K562 (cell line): Measurements from ENCODE around the gene CPE. TPM values are rescaled to one million over a fixed set of nuclear protein-coding genes. Genes with fewer than 3 reads are reported as not detected.
A peak's percentile ranks its signal among the peaks of the same experiment; 100 is the strongest.

Experiments
- ATAC-seq: fragments of 200-7000 bp; cut with Tn5 transposase; 3 replicates; pipeline ENCODE4 v1.9.1; 2020; ENCODE audit warnings: moderate library complexity
- BruUV-seq: library from RNA; stranded (reverse); fragments of 400-500 nt; replicated peaks from 2 replicates; lab custom pipeline; 2021; lab: Mats Ljungman, UMichigan
- CTCF ChIA-PET: fragments of 300-600 bp; formaldehyde crosslinking; extraction: SDS; loops from one replicate; lab custom pipeline; 2021; ENCODE audit warnings: low intra/inter-chr PET ratio; lab: Yijun Ruan, JAX
- POLR2A ChIA-PET: fragments of 300-600, 350-650 bp; sonication (Branson Sonifier 250); formaldehyde crosslinking; extraction: SDS; loops from one replicate; lab custom pipeline; 2021; ENCODE audit warnings: antibody characterized with exemption, inconsistent platforms; lab: Yijun Ruan, JAX
- DNase-seq, 4 experiments: peaks; one replicate each; pipeline versions ENCODE4 v3.0.0 to v3.0.0-alpha.2; 2011 to 2018; ENCODE audit warnings: low spot score in 3 of 4, mixed read lengths in 3 of 4; ENCODE audit errors: extremely low read depth in 1 of 4
- FAIRE-seq: peaks from 2 replicates; lab custom pipeline; 2011; peaks lifted over from hg19 to GRCh38; lab: Jason Lieb, UNC
- H2AFZ ChIP-seq: 2 replicates; pipeline ENCODE4 v1.6.0; 2011; ENCODE audit warnings: low read depth, low read length, control low read depth, inconsistent platforms
- H3K27ac ChIP-seq: fragments of 200-600 bp; 3 replicates; pipeline ENCODE4 v1.8.0; 2011; ENCODE audit warnings: low read depth, mild to moderate bottlenecking, control low read depth, inconsistent platforms, low read length, moderate library complexity, mixed read lengths; ENCODE audit errors: extremely low read depth
- H3K27me3 ChIP-seq, 2 experiments: fragments of 300-600 bp in 1 of 2; 2 replicates in 1 of 2; 3 replicates in 1 of 2; pipeline versions ENCODE4 v1.6.0 to v1.8.0; 2011; ENCODE audit warnings: inconsistent platforms in 2 of 2, low read length in 2 of 2, mild to moderate bottlenecking in 1 of 2, mixed read lengths in 1 of 2, moderate library complexity in 1 of 2; ENCODE audit not compliant: control insufficient read depth in 2 of 2, insufficient read depth in 2 of 2
- H3K36me3 ChIP-seq: fragments of 300-600 bp; 3 replicates; pipeline ENCODE4 v1.8.0; 2011; ENCODE audit warnings: mild to moderate bottlenecking, low read length, inconsistent platforms; ENCODE audit not compliant: control insufficient read depth, insufficient read depth
- H3K4me1 ChIP-seq, 2 experiments: fragments of 200-600 bp in 1 of 2; replicated peaks in 1 of 2; 2 replicates in 1 of 2; 3 replicates in 1 of 2; pipeline versions ENCODE4 v1.5.1 to v1.8.0; 2011; ENCODE audit warnings: inconsistent platforms in 2 of 2, low read length in 2 of 2, mild to moderate bottlenecking in 1 of 2, mixed read lengths in 1 of 2, moderate library complexity in 1 of 2; ENCODE audit not compliant: control insufficient read depth in 2 of 2, insufficient read depth in 2 of 2
- H3K4me2 ChIP-seq: 2 replicates; pipeline ENCODE4 v1.6.1; 2011; ENCODE audit warnings: low read length, control low read depth, inconsistent platforms, mixed read lengths; ENCODE audit not compliant: insufficient read depth
- H3K4me3 ChIP-seq: fragments of 200-600 bp; sonication (generic), shearing (Covaris generic); 2 replicates; pipeline ENCODE4 v1.5.1; 2016; ENCODE audit warnings: control low read depth, inconsistent platforms
- H3K79me2 ChIP-seq: fragments of 200-600 bp; 3 replicates; pipeline ENCODE4 v1.8.0; 2011; ENCODE audit warnings: low read length, inconsistent platforms; ENCODE audit not compliant: control insufficient read depth, insufficient read depth
- H3K9ac ChIP-seq, 2 experiments: 2 replicates each; pipeline versions ENCODE4 v1.6.0 to v1.6.1; 2011; ENCODE audit warnings: low read depth in 2 of 2, low read length in 2 of 2, control low read depth in 1 of 2, inconsistent platforms in 1 of 2, mild to moderate bottlenecking in 1 of 2, mixed read lengths in 1 of 2; ENCODE audit not compliant: insufficient read depth in 1 of 2
- H3K9me1 ChIP-seq: one replicate; pipeline ENCODE4 v1.6.0; 2011; ENCODE audit warnings: inconsistent platforms, mild to moderate bottlenecking, low read length, moderate library complexity; ENCODE audit not compliant: control insufficient read depth, insufficient read depth
- H3K9me3 ChIP-seq: replicated peaks from 2 replicates; pipeline ENCODE4 v1.5.1; 2011; ENCODE audit warnings: low read depth, low read length, inconsistent platforms; ENCODE audit not compliant: control insufficient read depth, insufficient read depth
- H4K20me1 ChIP-seq: replicated peaks from 2 replicates; pipeline ENCODE4 v1.6.1; 2011; ENCODE audit warnings: low read length, inconsistent platforms, mixed read lengths; ENCODE audit not compliant: control insufficient read depth, insufficient read depth
- CTCF ChIP-seq, 3 experiments: IDR thresholded peaks in 2 of 3; conservative IDR thresholded peaks in 1 of 3; 2 replicates each; pipeline ENCODE4 v1.5.1; 2011 to 2012; ENCODE audit warnings: low read length in 3 of 3, mild to moderate bottlenecking in 3 of 3, control low read depth in 2 of 3, improper control_type of control experiment in 1 of 3, inconsistent platforms in 1 of 3, low read depth in 1 of 3, mixed read lengths in 1 of 3, moderate library complexity in 1 of 3; ENCODE audit not compliant: insufficient read depth in 2 of 3
- EZH2 ChIP-seq: IDR thresholded peaks from 2 replicates; pipeline ENCODE4 v1.6.1; 2012; ENCODE audit warnings: low read depth, mild to moderate bottlenecking, inconsistent platforms, low read length, borderline replicate concordance
- MLX ChIP-seq, 2 experiments: fragments of 450-650 bp in 1 of 2; sonication (generic) in 1 of 2; formaldehyde crosslinking; conservative IDR thresholded peaks; 2 replicates each; pipeline versions ENCODE4 v1.4.0 to v1.8.1; 2020 to 2022; ENCODE audit warnings: mild to moderate bottlenecking in 1 of 2, missing genetic modification reagents in 1 of 2
- SLC30A9 ChIP-seq: fragments of 250-450 bp; sonication (Bioruptor Pico); IDR thresholded peaks from 2 replicates; pipeline ENCODE4 v1.8.0; 2022; ENCODE audit warnings: mild to moderate bottlenecking, moderate library complexity
- ZNF449 ChIP-seq: fragments of 250-450 bp; sonication (Bioruptor Pico); IDR thresholded peaks from 2 replicates; pipeline ENCODE4 v1.8.0; 2022; ENCODE audit warnings: moderate library complexity, mild to moderate bottlenecking, inconsistent platforms
- WGBS: fragments of 100-300 bp; shearing (Covaris generic); methylation state at CpG from one replicate; pipeline ENCODE4 v1.1.6; 2016; ENCODE audit warnings: low coverage, mixed read lengths; ENCODE audit not compliant: insufficient coverage; ENCODE audit errors: missing lambda C conversion rate; 5-methylcytosine and 5-hydroxymethylcytosine counted together
- in situ Hi-C: fragments of 300-500 bp; cut with MboI; formaldehyde crosslinking; loops from 4 replicates; pipeline ENCODE4 v1.15.0; 2018; ENCODE audit warnings: inconsistent platforms, mixed read lengths
- intact Hi-C: fragments of 100-400 bp; cut with micrococcal nuclease; formaldehyde crosslinking; loops from 2 replicates; pipeline ENCODE4 v1.14.2; 2022
- polyA plus RNA-seq, 8 experiments: library from polyadenylated mRNA; depleted of rRNA in 4 of 8; stranded (reverse) in 5 of 8; unstranded in 3 of 8; fragments of >200 nt; fragmentation: Nextera tagmentation in 2 of 8; fragmentation: Illumina TruSeq in 1 of 8; extraction: Ambion mirVana in 2 of 8; extraction: Trizol in 1 of 8; gene quantifications; 2 replicates each; pipeline versions ENCODE4 v1.2.1 to v1.2.3, GENCODE V29; 2011 to 2014; ENCODE audit warnings: inconsistent platforms in 1 of 8, missing spikeins in 1 of 8
- total RNA-seq, 7 experiments: library from RNA; depleted of rRNA in 6 of 7; stranded (reverse); fragments of >200 nt in 6 of 7; fragmentation: Illumina TruSeq in 2 of 7; extraction: Trizol in 2 of 7; gene quantifications; 2 replicates each; pipeline versions ENCODE4 v1.2.1 to v1.2.3, GENCODE V29; 2011 to 2021; ENCODE audit warnings: low replicate concordance in 1 of 7

Gene CPE
- total and polyA plus RNA-seq, 9 of the 15 experiments (the other 6 are each of a cell fraction or from before 2014, with no cell fraction given): 0.04 to 0.16 (median 0.06) TPM; not detected in 4

- peak; percentile 55; the same call in 1 of the 2 replicates for TF ChIP-seq ZNF449 (CRISPR knock-in tag)
Measured at GRCh38 chr4:165367040-165367439, 11.8 kb upstream of the CPE start (continued).

GRCh38 chr4:165368114-165368513, 10.7 kb upstream of the CPE start:
- Histone ChIP-seq H3K9me1 (no peaks in the 10 kb centered on the region), H3K9ac (peak overlapping the region in 1 of 2 experiments; percentile 32; a peak in 1 of 4 replicates), H3K4me1 (no peaks in the 10 kb centered on the region; a peak in 1 of 5 replicates), H4K20me1 (no peaks in the 10 kb centered on the region), H3K79me2 (no peaks in the 10 kb centered on the region), H3K4me3 (no peak overlapping the region), H3K36me3 (no peaks in the 10 kb centered on the region), H3K9me3 (no peaks in the 10 kb centered on the region), H3K27me3 (no peaks in the 10 kb centered on the region), H3K4me2 (no peak overlapping the region), H2AFZ (no peak overlapping the region), H3K27ac (no peak overlapping the region)
- FAIRE-seq (no peak), ATAC-seq (no peak), DNase-seq (no peak)
- BruUV-seq: no TSS peak
- POLR2A ChIA-PET: interaction anchor here (0.6 to 1.0 kb wide), 2 partner anchors 10 to 81 kb away, joined by 3 read pairs; no protein-coding TSS in a partner anchor
- CTCF ChIA-PET: no interaction called here
- intact Hi-C loops: no loop called here
- WGBS: 17% methylated on average over 1 of the region's 1 CpG
- in situ Hi-C loops: no loop called here
- TF ChIP-seq MLX (CRISPR knock-in tag; conservative IDR thresholded peaks at IDR 0.05): no peak
- no peak for TF ChIP-seq SLC30A9
- TF ChIP-seq EZH2: no peak
- TF ChIP-seq CTCF (IDR thresholded peaks at IDR 0.05 in 2 of 3, conservative IDR thresholded peaks at IDR 0.05 in 1 of 3; ENCODE audit: insufficient read depth in 2 of 3, low read depth in 1 of 3, low read length in 3 of 3): no peak
